HepG2 (cell line): ENCODE data around the gene UBR4. TPM values are rescaled to one million over a fixed set of nuclear protein-coding genes. Genes with fewer than 3 reads are reported as not detected.

Source experiments
- ARNT ChIP-seq: fragments of 450-650 bp; IDR thresholded peaks from 2 replicates; pipeline ENCODE4 v1.6.1; 2017
- ATAD3A ChIP-seq: sonication (generic); formaldehyde crosslinking; IDR thresholded peaks from 2 replicates; pipeline ENCODE4 v1.4.0; 2020; ENCODE audit warnings: missing genetic modification reagents
- ATRX ChIP-seq: sonication (generic); formaldehyde crosslinking; IDR thresholded peaks from 2 replicates; pipeline ENCODE4 v1.4.0; 2020; ENCODE audit warnings: missing genetic modification reagents, borderline replicate concordance
- CEBPB ChIP-seq: IDR thresholded peaks from 2 replicates; pipeline ENCODE4 v1.6.1; 2011; ENCODE audit warnings: low read depth, low read length, improper control_type of control experiment, borderline replicate concordance
- CEBPG ChIP-seq: IDR thresholded peaks from 2 replicates; pipeline ENCODE4 v1.6.1; 2016
- CTCF ChIP-seq: sonication (generic); formaldehyde crosslinking; IDR thresholded peaks from 2 replicates; pipeline ENCODE4 v1.5.0; 2020; ENCODE audit warnings: mild to moderate bottlenecking, missing genetic modification reagents, moderate library complexity
- FLYWCH1 ChIP-seq: sonication (generic); formaldehyde crosslinking; IDR thresholded peaks from 2 replicates; pipeline ENCODE4 v1.8.1; 2023; ENCODE audit warnings: mild to moderate bottlenecking, missing genetic modification reagents
- HBP1 ChIP-seq: IDR thresholded peaks from 2 replicates; pipeline ENCODE4 v1.6.1; 2016; ENCODE audit warnings: low read depth, control low read depth
- KLF13 ChIP-seq: sonication (generic); formaldehyde crosslinking; IDR thresholded peaks from 2 replicates; pipeline ENCODE4 v1.4.0; 2020; ENCODE audit warnings: mild to moderate bottlenecking, missing genetic modification reagents
- MED13 ChIP-seq: sonication (generic); formaldehyde crosslinking; IDR thresholded peaks from 2 replicates; pipeline ENCODE4 v1.5.0; 2020; ENCODE audit warnings: missing genetic modification reagents
- NCOA2 ChIP-seq: sonication (generic); formaldehyde crosslinking; IDR thresholded peaks from 2 replicates; pipeline ENCODE4 v1.8.0; 2022; ENCODE audit warnings: inconsistent platforms
- NFE2L2 ChIP-seq: fragments of 150-350 bp; IDR thresholded peaks from 2 replicates; pipeline ENCODE4 v1.6.1; 2014; ENCODE audit warnings: low read length
- PHF20 ChIP-seq: sonication (generic); formaldehyde crosslinking; IDR thresholded peaks from 2 replicates; pipeline ENCODE4 v1.5.0; 2020; ENCODE audit warnings: mild to moderate bottlenecking, missing genetic modification reagents
- SNAPC2 ChIP-seq: sonication (generic); formaldehyde crosslinking; IDR thresholded peaks from 2 replicates; pipeline ENCODE4 v1.8.1; 2022; ENCODE audit warnings: mild to moderate bottlenecking, missing genetic modification reagents
- TCF7 ChIP-seq: sonication (generic); IDR thresholded peaks from 2 replicates; pipeline ENCODE4 v1.6.1; 2016; ENCODE audit warnings: antibody characterized with exemption, low read depth
- UBTF ChIP-seq: sonication (generic); formaldehyde crosslinking; IDR thresholded peaks from 2 replicates; pipeline ENCODE4 v1.4.0; 2020; ENCODE audit warnings: mild to moderate bottlenecking, missing genetic modification reagents
- ZFX ChIP-seq: sonication (generic); formaldehyde crosslinking; IDR thresholded peaks from 2 replicates; pipeline ENCODE4 v1.4.0; 2020; ENCODE audit warnings: mild to moderate bottlenecking, low read depth, missing genetic modification reagents, moderate library complexity
- ZNF382 ChIP-seq: sonication (generic); formaldehyde crosslinking; IDR thresholded peaks from 2 replicates; pipeline ENCODE4 v1.5.0; 2020; ENCODE audit warnings: missing genetic modification reagents, mild to moderate bottlenecking, borderline replicate concordance
- ZNF44 ChIP-seq: sonication (generic); formaldehyde crosslinking; IDR thresholded peaks from 2 replicates; pipeline ENCODE4 v1.5.1; 2020; ENCODE audit warnings: mild to moderate bottlenecking, missing genetic modification reagents
- ZNF550 ChIP-seq: sonication (generic); formaldehyde crosslinking; IDR thresholded peaks from 2 replicates; pipeline ENCODE4 v1.4.0; 2020; ENCODE audit warnings: mild to moderate bottlenecking, missing genetic modification reagents, borderline replicate concordance
- ZNF780A ChIP-seq: sonication (generic); formaldehyde crosslinking; IDR thresholded peaks from 2 replicates; pipeline ENCODE4 v1.8.0; 2022; ENCODE audit warnings: mild to moderate bottlenecking, missing genetic modification reagents, moderate library complexity
- polyA plus RNA-seq, 8 experiments: library from polyadenylated mRNA; depleted of rRNA in 3 of 8; stranded (reverse) in 7 of 8; unstranded in 1 of 8; fragments of >200 nt; fragmentation: Illumina TruSeq in 4 of 8; extraction: Trizol in 4 of 8; gene quantifications; 2 replicates each; pipeline versions ENCODE4 v1.2.1 to v1.2.3, GENCODE V29; 2011 to 2016; ENCODE audit warnings: low read depth in 4 of 8, missing spikeins in 1 of 8, mixed read lengths in 1 of 8; ENCODE audit not compliant: insufficient read depth in 1 of 8
- total RNA-seq, 5 experiments: library from RNA; depleted of rRNA; stranded (reverse); fragments of >200 nt; fragmentation: Illumina TruSeq; extraction: Trizol; gene quantifications; 2 replicates each; pipeline ENCODE4 v1.2.3, GENCODE V29; 2016; ENCODE audit warnings: low read depth in 1 of 5

The UBR4 gene
- total and polyA plus RNA-seq, 2 of the 13 experiments (the other 11 are each of a cell fraction or from before 2014, with no cell fraction given), result 59.1 to 106 TPM

- TF ChIP-seq HBP1 (CRISPR knock-in tag) (no peak), CTCF (CRISPR knock-in tag) (peak; percentile 29; the same call in 1 of the 2 replicates), PHF20 (no peak), TCF7 (no peak), NFE2L2 (no peak), NCOA2 (CRISPR knock-in tag) (no peak), FLYWCH1 (CRISPR knock-in tag) (no peak), SNAPC2 (CRISPR knock-in tag) (no peak), ATRX (CRISPR knock-in tag) (no peak), CEBPB (peak; percentile 80), ZNF780A (CRISPR knock-in tag) (peak; percentile 85; the same call in 1 of the 2 replicates), UBTF (CRISPR knock-in tag) (peak; percentile 40; the same call in 1 of the 2 replicates), ZNF382 (no peak), KLF13 (no peak), ARNT (no peak), ZFX (no peak), CEBPG (CRISPR knock-in tag) (peak; percentile 75), ZNF44 (CRISPR knock-in tag) (no peak), MED13 (CRISPR knock-in tag) (no peak), ZNF550 (CRISPR knock-in tag) (no peak), ATAD3A (no peak)
Measured at GRCh38 chr1:19029191-19030085, 180.6 kb downstream of the UBR4 start (continued).
